HG03108 (cell line): Measurements from ENCODE around the gene CIAPIN1.
"Not testable (repeated sequence)": the region's sequence is repeated elsewhere in the genome, so short reads cannot be mapped to it uniquely, and the experiment has no call there.

Source experiments
- ATAC-seq: cut with Tn5 transposase; IDR thresholded peaks from one replicate; pipeline ENCODE4 v1.9.1; 2021; ENCODE audit warnings: moderate library complexity; ENCODE audit not compliant: unreplicated experiment

The CIAPIN1 gene

DNA sequence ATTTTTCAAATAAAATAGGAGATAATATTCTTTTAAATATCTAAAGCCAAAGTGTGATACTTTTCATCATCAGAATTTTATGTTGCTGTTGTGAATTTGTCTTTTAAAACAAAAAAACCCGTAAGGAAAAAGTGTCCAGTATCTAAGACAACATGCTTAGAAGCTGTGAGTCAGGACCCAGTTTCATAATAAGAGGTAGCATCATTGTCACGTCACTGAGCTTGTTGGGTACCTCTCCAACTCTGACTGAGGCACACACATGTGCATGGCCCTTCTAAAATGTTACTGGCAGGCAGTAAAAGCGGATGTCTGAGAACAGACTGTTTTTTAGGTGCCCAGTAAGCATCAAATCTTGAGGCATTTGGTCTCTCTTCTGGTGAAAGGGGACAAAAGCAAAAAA is 2.5 kb downstream of the CIAPIN1 start:
- ATAC-seq, result no peak

DNA sequence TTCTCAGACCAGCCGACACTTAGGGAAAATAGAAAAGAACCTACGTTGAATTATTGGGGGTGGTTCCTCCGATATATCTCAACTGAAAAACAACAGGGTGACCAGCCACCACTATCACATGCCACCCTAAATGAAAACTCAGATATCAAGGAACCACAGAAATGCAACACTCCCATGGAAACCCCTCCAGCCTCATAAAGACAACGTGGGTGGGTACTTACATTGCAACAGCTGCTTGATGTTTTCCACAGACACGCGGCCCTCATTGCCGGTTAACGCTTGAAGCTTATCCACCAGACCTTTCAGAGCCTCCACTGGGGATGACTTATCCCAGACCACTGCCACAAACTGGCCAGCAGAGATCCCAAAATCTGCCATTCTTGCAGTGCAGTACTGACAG is 6.6 kb downstream of the CIAPIN1 start:
- not testable (repeated sequence) for ATAC-seq

DNA sequence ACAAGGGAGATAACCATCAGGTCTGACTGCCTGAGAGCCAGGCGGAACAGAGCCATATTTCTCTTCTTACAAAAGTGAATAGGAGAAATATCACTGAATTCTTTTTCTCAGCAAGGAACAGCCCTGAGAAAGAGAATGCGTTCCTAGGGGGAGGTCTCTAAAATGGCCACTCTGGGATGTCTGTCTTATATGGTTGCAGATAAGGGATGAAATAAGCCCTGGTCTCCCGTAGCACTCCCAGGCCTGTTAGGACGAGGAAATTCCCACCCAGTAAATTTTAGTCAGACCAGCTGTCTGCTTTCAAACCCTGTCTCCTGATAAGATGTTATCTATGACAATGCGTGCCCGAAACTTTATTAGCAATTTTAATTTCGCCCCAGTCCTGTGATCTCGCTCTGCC is 7.2 kb downstream of the CIAPIN1 start:
- not testable (repeated sequence) for ATAC-seq

DNA sequence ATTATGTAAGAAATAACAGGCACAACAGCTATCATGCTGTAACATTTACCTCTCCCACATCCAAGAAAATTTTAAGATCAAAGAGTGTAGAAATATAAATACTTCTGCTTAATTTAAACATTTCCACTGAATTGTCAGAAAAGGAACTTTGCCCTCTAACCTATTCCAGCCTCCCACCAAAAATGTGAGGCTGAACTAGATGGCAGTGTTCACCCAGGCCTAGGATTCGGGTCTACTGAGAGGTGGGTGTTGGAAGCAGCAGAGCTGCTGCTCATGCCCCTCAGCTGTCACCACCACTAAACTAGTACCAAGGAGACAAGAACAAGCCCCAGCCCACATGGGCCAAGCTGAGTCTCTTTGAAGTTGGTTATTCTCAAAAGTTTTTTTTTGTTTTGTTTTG is 11.3 kb downstream of the CIAPIN1 start:
- no peak for ATAC-seq

DNA sequence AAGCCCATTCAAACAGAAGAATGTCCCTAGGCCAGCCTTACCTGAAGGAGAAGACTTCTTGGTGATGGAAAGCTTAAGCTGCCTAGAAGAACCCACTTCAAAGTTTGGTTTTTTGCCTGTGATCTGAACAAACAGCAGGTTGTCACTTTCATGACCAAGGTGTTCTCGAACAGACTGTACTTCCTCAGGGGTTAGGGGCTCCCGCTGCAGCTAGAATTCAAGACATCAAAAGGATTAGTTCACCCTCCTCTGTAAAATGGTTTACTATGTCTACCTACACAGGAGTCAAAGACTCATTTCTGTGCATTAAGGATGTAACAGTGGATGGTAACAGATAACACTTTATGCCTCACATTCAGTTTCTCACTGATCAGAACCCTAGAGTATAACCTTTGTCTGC is 13.2 kb downstream of the CIAPIN1 start:
- ATAC-seq, result no peak

DNA sequence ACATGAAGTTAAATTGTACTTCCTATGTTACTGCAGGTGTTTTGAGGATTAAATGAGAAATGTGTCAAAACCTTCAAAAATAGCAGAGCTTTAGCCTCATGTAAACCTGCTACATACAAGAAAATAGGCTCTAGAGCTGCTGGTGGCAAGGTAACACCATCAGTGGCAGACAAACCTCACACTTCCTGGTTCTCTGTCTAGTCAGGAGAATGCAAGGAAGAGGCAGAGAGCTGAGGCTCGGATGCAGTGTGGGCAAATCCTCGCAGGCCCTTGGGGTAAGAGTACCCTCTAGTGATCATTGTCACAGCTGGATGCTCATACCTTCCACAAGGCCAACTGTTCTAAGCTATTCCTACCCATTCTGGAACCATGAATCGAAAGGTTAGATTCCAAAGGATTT is 14.2 kb downstream of the CIAPIN1 start:
- ATAC-seq, result no peak

DNA sequence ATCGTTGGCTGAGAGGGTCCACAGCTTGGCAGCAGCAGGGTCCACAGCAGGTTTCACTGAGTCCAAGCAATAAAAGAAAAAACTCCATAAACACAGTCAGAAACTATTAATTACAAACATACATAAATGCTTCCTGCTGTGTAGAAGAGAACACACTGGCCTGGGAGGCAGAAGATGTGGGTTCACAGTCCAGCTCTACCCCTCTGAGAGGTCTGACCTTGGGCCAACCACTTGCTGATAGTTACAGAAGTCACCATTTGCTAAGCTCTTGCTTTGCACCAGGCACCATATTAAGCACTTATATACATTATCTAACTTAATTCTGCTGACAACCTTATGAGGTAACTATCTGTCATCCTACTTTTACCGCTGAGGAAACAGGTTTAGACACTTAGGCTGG is 14.7 kb downstream of the CIAPIN1 start:
- ATAC-seq, result no peak

DNA sequence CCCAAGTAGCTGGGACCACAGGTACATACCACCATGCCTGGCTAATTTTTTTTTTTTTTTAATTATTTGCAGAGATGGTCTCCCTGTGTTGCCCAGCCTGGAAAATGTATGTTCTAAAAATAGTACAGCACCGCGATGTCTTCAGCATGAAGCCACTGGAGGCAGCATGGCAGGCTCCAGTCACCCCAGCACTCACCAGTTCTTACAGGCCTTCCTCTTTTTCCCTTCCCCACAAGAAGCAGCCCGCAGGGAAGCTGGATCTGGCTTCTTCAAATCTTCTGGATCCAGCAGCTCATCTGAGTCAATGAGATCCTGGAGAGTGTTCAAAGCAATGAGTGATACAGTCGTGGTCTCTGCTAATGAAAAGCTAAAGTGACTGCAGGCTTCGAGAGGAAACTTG is 16.2 kb downstream of the CIAPIN1 start:
- no peak for ATAC-seq

DNA sequence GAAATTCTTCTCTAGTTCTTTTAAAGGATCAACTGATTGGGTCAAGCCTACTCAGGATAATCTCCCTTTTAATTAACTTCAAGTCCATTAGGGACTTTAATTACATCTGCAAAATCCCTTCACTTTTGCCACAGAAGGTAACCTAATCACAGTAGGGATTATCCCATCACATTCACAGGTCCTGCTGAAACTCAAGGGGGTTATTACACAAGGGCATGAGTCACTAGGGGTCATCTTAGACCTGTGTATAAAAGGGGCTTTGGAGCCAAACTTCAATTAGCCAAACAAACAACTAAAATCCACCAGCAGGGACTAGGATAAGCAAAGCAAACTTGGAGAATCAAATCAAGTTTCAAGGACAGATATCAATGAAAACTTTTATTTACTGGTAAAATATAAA is 19.4 kb downstream of the CIAPIN1 start:
- no peak for ATAC-seq

DNA sequence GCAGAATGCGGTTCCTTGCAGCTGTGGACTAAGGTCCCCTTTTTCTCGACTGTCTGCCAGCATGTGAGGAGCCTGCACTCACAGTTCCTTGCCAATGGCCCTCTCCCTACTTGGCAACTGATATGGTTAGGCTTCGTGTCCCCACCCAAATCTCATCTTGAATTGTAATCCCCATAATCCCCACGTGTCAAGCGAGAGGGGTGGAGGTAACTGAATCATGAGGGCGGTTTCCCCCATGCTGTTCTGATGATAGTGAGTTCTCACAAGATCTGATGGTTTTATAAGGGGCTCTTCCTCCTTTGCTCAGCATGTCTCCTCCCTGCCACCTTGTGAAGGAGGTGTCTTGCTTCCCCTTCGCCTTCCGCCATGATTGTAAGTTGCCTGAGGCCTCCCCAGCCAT is 19.9 kb downstream of the CIAPIN1 start:
- no peak for ATAC-seq

DNA sequence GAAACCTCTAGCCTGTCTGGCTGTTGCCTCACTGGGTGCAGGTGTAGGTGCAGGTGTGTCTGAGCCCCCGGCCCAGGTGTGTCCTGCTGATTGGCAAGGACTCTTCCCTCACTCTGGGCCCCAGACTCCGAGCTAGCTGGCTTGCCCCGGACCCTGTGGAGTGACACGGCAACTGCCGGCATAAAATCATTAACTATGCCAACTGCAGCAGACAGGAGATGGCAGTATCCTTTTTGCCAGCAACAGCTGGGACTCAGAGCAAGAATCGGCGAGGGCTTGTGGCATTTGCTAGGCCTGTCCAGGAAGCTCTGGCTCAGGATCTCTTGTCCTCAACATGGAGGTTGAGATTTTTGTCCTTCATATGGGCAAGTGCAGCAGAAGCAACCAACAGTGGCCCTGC is 20.8 kb downstream of the CIAPIN1 start:
- no peak for ATAC-seq

DNA sequence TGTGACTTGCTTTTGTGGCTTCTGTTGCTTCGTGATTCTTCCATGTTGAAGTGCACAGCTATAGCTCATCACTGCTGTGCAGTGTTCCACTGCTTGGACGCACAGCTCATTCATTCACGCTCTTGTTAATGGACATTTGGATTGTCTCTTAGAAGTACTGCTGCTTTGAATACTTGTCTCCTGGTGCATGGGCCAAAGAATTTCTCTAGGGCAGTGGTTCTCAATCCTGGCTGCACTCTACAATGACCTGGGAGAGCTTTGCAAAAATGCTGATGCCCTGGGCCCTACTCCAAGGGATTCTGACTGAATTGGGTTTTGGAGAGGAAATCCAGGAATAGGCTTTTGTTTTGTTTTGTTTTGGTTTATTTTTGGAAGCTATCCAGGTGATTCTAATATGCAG is 22.6 kb downstream of the CIAPIN1 start:
- no peak for ATAC-seq

DNA sequence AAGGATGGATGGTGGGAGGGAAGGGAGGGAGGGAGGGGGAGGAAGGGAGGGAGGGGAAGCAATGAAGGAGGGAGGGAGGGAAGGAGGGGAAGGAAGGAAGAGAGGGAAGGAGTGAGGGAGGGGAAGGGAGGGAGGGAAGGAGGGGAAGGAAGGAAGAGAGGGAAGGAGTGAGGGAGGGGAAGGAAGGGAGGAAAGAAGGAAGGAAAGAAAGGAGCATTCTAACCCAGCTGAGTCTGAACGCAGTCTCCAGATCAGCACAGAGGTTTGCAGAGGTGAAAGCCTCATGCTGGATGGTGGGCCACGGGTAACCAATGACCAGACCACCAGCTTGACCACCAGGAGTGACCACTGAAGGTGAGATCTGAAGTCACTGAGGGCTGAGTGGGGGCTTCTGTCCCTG is 24.0 kb downstream of the CIAPIN1 start:
- ATAC-seq, result no peak

DNA sequence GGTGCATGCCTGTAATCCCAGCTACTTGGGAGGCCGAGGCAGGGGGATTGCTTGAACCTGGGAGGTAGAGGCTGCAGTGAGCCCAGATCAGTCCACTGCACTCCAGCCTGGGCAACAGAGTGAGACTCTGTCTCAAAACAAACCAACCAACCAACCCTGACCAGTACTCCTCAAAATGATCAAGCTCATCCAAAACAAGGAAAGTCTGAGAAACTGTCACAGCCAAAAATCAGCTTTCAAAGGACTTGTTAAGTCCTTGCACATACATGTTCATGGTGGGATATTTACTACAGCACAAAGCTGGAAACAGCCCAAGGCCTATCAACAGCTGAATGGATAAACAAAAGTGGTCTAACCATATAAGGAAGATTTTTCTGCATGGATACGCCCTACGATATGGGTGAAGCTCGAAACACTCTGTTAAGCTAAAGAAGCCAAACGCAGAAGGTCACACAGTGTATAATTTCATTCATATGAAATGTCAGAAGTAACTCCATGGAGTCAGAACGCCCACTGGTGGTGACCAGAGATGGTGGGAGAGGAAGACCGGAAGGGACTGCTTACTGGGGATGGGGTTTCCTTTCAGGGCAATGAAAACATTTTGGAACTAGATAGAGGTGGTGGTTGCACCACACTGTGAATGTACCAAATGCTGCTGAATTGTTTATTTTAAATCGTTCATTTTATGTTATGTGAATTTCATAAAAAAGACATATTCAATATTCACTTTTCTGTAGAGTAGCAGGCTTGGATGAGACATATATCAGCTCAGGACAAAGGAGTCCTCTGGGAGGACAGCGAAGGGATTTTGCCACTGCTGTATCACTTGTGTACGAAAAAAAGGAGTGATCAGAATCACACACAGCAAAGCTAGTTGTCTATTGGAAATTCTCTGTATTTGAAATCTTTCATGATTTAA is 24.9 kb downstream of the CIAPIN1 start:
- no peak for ATAC-seq

DNA sequence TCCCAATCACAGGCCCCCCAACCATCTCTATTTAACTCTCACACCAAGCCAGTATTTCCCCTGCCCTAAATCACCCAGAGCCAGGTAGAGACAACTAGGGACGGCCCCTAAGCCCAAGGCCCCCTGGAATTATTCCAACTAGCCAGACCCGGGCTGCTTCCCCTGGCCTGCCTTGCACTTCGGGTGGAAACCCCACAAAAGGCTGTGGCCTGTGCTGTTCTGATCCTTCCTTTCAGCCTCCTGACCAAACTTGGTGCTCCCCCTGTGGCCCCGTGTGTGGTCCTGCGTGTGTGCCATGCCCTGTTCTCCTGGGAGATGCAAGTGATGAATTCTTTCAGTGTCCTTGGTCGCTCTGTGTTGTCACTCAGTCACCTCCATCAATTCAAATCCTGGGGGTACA is 27.7 kb downstream of the CIAPIN1 start:
- ATAC-seq, result no peak

DNA sequence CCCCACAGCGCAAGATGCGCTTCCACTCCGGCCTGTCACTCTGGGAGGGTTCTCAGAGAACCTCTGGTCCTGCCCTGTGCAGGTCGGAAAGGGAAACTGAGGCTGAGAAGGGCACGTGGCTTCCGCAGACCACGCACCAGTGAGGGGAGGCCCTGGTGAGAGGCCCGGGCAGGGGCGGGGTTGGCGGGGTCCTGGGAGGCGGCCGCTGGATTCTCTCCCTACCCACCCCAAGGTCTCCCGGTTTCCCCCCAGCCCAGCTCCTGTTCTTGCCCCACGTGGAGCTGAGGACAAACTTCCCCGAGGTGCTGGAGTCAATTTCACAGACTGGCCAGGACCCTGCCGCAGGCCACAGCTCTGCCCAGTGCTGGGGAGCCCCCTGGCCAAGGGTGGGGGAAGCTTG is 31.1 kb downstream of the CIAPIN1 start:
- ATAC-seq, result no peak

DNA sequence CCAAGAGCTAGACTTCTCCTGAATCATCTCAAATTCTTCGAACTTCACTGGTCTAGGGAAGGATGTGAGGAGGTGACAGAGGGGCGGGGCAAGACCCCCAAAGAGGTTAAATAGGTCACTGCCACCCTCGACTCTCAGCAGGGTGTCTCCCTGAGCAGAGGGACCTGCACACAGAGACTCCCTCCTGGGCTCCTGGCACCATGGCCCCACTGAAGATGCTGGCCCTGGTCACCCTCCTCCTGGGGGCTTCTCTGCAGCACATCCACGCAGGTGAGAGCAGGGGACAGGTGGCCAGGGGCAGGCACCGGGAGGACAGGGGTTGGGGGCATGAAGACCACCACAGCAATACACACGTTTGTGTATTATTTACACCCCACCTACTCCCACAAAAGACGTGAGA is 33.5 kb downstream of the CIAPIN1 start:
- ATAC-seq, result no peak

DNA sequence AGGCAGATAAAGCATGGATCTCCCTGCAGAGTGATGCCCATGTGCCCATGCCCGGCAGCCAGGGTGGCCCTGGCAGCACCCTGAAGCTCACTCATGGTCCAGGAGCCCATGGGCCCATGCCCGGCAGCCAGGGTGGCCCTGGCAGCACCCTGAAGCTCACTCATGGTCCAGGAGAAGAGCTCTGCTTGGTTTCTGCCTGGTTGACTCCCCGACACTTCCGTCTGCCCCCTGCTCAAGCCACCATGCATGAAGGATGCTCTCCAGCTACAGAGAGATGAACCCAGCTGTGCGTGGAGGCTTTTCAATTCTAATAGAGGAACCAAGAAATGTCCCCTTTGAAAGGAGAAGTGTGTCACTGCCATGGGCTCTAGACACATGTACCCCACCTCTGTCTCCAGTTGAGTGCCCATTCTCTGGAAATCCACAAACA is 33.9 kb downstream of the CIAPIN1 start:
- ATAC-seq, result peak; percentile 72

DNA sequence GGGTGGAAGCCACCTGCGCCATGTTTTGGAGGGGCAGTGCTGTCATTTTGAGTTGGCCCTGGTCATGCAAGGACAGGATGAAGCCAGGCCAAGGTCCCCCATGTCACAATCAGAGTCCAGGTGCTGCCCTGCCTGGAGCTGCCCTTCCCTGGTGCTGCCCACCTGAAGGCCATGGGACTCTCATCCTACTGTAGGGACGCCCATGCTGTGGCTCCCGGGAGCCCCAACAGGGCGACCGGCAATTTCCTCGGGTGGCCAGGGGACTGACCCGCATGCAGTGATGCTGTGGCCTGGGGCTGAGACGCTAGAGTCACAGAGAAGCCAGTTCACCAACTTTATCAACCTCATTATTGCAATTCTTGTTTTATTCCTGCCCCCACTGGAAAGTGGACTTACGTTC is 34.6 kb downstream of the CIAPIN1 start:
- ATAC-seq, result no peak

DNA sequence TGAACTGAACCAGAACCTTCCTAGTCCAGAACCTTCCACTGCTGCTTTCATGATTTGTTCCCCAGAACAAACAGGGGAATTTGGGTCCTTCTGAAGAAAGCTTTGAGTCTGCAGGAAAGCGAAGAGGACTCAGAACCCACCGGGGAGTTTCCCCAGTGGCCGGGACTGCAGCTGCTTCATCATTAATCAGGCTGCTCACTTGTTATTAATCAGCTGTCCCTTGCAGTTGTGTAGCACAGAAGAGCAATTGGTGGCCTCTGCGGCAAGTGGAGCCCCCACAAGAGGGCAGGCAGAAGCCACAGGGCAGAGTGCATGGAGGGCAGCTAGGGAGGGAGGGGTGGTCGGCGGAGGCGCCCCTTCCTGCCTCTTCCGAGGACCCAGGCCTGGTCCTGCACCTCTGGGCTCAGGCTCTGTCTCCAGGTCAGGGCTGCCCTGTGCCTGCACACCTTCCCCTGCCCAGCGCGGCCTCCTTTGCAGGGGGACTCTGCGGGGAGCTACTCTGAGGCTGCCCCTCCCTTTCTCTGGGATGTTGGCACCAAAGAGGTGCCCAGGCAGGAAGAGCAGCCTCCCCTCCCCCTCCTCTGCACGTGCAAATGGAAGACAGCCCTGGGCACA is 35.7 kb downstream of the CIAPIN1 start:
- ATAC-seq, result no peak

DNA sequence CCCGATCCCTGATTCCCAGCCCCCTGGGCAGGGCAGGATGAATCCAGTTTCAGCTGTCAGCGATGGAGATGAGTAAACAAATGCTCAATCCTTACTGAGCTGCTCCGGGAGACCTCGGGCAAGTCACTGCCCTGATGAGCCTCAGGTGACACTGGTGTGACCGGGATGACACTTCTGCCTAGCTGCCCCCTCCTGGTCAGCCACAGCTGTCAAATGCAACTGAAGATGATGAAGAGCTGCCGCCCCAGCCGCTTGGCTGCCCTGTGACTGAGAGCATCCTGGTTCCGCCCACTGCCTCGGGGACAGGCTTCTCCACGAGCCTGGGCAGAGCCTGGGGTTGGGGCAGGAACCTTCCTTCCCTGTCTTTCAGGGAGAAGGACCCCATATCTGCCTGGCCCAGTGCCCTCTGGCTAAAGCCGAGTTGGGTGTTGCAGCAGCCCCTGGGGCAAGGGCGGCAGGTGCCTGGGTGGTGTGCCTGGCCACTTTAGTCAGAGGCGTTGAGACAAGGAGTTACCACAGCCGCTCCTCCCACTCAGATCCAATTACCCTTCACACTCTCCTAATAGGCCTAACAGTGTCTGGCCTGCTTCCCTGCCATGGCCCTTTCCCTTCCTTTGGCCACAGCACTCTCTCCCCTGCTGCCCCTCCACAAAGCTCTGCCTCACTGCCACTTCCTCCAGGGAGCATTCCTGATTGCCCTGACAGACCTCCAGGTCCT is 37.2 kb downstream of the CIAPIN1 start:
- ATAC-seq, result no peak

DNA sequence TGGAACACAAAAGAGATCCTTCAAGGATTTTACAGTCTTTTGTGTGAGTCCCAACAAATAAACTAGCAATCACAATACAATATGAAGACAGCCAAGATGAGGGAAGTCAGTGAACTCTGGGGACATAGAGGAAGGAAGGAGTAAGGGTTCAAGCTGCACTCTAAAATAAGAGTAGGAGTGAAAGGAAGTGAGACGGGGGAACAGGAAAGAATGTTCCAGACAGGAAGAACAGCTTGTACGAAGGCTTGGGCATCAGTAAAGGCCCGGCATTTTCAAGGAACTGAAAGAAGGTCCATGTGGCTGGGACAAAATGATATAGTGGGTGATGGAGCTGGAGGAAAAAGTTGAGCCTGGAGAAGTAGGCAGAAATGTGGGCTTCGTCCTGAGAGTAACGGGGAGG is 38.1 kb downstream of the CIAPIN1 start:
- no peak for ATAC-seq
